HG03066 (cell line): ENCODE measurements around the gene PFKFB4.
A peak's percentile ranks its signal among the peaks of the same experiment; 100 is the strongest.

Source experiments
- ATAC-seq: cut with Tn5 transposase; IDR thresholded peaks from one replicate; pipeline ENCODE4 v1.9.1; 2021; ENCODE audit warnings: low read depth; ENCODE audit not compliant: unreplicated experiment

PFKFB4 gene

DNA sequence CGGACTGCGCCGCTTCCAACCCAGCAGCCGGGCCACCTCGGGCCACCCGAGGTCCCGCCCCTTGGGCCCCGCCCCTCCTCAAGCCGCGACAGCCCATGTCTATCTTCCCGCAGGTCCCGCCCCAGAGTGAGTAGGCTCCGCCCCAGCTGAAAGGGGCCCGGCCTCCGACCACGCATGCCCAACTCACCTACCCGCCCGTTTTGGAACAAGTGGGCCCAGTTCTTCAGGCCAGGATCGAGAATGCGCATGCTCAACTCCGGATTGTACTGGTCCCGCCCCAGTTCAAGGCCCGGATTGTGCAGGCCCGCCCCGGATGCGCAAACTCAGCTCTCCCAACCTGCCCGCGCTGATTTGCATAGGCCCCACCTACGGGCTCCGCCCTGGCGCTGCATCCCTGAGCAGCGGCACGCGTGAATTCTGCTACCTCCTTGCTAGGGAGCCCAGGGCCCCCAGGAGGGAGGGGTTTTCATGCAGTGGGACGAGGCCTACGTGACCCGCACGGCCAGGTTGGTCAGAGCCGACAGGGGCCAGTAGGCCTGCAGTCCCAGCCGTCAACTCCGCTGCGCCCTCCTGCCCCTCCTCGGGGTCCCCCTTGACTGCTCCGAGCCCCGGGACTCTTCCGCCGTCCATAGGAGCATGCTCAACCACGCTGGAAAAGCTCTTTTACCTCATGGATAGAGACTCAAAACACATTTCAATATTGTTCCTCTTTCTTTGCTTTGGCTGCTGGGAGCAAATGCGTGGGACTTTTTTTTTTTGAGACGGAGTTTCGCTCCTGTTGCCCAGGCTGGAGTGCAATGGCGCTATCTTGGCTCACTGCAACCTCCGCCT lies at the start of gene PFKFB4:
Gene PFKFB4, minus strand, starts transcription at position 8 of the 831 bp plus-strand sequence. CDS start 26 bp downstream, outside the sequence.
- ATAC-seq = peak; percentile 78

DNA sequence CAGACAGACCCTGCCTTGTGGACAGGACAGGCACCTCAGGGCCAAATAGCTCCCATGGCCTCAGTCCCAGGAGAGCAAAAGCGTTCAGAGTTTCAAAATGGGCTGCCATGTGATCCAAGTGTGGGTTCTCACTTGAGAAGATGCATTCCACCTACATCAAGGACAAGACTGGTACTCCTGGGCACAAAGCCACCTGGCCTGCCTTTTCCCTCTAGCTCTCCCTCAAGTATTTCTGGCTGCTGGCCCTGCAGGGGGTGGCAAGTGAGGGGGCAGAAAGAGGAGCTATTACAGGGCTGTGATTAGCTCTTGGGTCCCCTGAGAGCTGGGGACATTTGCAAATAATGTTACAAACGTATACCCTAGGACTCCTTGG lies 45.0 kb upstream of the PFKFB4 start:
- no peak for ATAC-seq

DNA sequence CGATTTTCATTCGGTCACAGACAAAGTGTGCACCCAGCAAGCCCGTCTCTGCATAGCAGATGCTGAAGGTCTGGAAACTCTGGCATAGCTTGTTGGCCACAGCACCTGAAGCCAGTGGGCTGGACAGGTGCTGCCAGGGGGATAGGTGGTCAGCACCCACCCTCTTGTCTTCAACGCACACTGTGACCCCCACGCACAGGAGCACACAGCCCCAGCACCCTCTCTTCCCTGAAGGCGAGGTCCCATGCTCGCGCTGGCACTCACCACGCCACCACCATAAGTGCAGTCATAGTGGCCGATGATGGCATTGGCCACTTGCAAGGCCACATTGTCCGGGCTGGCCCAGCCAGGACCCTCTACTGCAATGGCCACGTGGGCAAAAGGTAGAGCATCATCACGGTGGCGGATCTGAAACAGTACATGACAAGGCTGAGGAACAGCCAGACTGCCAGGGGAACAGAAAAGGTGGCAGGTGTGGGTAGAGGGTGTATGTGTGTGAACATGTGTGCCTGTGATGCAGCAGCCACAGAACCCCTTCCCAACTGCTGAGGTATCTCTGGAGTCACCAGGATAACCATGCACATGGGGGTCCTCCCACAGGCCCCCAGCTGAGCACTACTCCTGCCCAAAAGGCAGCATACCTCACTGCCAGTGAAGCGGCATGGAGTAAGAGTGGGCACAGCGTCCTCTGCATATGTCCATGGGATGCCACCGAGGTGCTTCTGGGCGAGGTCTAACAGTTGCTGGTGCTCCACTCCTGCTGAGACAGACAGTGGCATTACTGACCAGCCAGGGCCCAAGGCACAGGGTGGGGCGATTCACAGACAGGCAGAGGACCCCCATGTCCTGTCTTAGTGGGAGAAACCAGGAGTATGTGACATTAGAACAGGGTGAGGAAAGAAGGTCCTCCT lies 44.4 kb upstream of the PFKFB4 start:
- ATAC-seq = no peak

DNA sequence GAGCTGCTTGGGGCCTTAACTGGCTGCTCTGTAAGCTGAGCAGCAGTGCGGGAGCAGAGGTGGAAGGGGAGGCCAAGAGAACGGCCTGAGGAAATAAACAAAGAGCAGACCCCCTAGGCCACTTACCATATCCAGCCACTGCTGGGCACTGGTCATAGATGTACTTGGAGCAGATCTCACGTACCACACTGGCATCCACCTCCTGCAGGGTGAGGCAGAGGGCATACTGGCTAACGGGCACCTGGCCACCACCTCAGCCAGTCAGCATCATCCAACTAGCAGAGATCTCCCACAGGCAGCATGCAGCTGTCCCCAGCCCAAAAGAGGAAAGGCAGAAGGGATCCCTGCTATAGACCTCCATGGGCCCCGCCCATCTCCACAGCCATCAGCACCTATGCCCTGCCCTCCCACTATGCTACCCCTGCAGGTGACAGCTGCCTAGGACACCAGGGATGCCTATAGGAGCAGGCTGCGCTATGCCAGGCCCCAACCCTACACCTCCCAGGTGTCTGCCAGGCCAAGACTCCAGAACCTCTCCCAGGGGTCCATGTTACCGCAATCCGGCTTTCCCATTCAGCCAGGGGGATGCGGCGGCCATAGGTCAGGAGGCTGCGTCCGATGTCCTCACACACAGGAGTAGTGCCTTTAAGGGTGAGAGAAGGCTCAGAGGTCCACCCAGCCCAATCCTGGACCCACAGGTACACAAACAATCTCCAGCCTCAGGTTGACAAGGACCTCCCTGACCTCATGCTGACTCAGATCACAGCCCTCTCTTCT lies 43.1 kb upstream of the PFKFB4 start:
- no peak for ATAC-seq

DNA sequence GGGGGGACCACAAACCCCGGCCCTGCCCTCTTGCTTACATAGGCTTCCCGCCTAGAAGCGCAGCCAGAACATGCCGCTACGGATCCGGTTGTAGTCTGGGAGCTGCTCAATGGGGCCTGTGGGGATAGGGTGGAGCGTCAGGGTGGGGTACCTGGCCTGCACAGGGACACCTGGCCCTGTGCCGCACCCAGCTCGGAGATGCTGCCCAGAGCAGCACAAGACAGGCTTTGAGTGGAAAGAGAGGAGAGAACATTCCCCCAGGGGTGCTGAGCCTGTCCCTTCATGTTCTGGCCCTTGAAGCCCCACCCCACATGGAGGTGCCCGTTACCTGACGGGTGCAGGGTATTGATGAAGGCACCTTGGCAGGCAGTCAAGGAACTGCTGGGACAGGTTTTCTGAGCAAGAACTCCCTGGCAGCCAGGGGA lies 42.5 kb upstream of the PFKFB4 start:
- ATAC-seq = no peak

DNA sequence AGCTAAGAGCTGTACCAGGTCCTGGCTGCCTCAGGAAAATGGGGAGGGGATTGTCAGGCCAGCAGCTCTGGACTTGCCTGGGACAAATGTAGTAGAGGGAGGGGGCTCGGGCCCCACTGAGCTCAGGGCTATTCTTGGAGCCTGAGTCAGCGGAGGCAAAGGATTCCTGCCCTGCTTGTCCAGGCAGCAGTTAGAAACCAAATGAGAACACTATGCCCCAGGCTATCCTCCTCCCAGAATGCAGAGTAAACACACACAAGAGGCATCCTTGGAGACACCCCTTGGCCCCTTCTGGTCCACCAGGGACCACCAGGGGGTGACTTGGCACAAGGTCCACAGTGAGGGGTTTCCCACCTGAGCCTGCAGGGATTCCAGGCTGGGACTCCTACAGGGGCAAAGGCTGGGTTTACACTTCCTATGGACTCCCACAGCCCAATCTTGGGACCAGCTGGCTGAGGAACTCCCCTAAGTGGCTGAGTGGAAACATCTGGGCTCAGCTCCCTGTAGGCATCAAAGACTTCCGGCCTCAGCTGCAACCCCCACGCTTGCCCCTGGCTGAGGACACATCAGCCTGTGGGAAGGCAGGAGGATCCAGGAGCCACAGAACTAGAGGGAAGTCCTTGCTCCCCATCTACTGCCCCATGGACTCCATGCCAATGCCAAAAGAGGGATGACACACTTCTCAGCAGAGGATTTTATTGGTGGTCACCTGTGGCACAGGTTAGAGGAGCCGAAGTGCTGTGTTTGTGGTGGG lies 41.9 kb upstream of the PFKFB4 start:
- no peak for ATAC-seq

DNA sequence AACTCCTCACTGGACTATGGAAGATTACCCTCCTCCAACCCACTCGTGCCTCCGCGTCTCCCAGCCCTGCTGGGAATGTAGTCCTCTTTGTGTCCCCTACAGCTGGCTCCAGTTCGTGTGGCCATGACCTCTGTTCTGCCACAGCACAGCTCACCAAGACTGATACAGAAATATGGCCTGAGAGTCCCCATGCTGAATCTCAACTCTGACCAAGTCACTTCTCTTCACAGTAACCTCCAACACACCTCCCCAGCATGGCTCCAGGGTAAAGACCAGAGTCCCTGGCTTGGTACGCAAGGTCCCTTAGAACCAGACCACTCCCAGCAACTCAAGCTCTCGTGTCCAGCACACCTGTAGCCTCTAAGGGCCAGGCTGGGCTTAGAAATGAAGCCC lies 40.8 kb upstream of the PFKFB4 start:
- ATAC-seq = no peak

DNA sequence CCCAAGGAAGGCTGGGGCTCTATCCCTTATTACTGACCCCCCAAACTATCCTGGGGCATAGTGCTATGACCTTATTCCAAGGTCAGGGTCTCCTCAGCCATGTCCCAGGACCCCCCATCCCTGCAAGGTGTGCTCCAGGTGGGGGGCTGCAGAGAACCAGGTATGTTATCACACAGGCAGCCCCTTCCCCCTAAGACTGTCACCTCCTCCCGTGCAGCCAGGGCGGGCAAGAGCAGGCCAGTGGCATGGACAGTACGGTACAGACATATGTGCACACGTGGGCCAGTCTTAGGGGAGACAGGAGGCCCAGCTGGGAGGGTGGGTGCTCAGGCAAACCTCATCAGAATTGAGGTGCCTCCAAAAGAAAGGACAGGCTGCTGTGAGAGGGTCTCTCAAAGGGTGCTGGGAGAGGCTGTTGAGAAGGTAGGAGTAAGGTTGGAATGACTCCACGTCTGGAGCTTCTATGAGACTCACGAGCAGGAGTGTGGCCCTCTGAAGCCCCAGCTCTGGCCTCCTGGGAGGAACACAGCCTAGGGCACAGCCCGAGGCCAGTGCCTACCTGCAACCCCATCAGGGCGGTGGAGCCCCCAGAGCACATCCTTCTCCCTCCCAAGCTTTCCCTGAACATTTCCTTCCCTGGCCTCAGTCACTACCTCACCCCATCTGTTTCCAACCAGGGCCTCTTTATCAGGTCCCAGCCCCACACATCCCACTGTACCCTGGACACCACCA lies 40.2 kb upstream of the PFKFB4 start:
- no peak for ATAC-seq

DNA sequence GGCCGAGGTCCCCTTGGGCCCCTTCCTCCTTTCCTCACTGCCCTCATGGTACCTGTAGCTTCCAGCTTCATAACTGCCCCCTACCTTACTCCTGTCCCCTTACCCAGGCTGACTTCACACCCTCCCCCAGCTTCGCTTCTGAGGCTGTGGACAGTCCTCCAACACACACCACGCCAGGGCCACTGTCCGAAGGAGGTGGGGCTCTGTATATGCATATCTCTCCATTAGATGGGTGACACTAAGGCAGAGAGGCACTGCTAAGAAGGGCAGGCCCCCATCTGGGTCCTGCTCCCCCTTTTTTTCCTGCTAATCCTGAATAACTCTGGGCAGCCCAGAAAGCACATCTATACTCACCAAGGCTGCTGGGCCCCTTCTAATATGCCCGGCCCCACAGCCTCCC lies 39.6 kb upstream of the PFKFB4 start:
- no peak for ATAC-seq

DNA sequence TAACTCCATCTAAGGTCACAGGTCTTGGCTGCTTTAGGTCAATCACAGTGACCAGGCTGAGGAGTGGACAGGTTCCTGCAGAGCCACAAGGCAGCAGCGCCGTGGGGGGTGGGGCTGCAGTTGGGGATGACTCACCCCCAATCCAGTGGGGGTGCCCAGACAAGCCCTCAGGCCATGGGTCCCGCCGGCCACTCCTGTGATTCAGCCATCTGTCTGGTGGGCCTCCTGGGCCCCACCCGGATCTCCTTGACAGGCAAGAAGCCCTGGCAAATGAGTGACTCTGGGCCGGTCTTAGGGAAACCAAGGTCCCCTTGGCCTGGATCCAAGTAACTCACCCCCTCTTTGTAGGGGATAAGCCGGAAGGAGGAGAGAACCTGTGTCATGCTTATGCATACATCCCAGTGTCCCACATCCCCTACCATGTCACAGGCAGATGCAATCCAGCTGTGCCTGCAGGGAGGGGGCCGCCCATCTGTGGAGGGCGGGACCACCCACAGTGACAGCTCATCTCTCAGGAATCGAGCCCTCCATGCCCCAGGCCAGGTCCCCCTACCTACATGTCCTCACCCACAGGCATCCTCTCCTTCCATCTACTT lies 39.0 kb upstream of the PFKFB4 start:
- no peak for ATAC-seq

DNA sequence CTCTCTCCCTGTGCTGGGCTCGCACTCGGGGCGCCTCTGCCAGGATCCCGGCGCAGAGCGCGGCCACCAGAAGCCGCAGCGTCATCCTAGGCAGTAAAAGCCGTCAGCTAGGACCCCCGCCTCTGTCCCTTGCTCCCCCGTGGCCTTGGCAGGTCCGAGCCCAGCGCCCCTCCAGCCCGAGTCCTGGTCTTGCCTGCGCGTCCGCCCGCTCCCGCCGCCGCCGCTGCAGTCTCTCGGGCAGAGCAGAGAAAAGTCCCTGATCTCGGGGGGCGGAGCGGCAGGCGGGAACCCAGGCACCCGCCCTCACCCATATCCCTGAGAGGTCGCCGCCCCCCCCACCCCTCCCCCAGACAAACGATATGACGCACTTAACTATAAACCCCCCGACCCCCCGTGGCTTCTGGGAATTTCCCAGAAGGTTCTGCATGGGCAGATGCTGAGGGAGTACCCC lies 38.5 kb upstream of the PFKFB4 start, which contains the start of gene COL7A1:
Gene COL7A1, minus strand, starts transcription at position 255 of the 451 bp plus-strand sequence. Its CDS starts 170 bp downstream, at position 85.
- ATAC-seq = no peak

DNA sequence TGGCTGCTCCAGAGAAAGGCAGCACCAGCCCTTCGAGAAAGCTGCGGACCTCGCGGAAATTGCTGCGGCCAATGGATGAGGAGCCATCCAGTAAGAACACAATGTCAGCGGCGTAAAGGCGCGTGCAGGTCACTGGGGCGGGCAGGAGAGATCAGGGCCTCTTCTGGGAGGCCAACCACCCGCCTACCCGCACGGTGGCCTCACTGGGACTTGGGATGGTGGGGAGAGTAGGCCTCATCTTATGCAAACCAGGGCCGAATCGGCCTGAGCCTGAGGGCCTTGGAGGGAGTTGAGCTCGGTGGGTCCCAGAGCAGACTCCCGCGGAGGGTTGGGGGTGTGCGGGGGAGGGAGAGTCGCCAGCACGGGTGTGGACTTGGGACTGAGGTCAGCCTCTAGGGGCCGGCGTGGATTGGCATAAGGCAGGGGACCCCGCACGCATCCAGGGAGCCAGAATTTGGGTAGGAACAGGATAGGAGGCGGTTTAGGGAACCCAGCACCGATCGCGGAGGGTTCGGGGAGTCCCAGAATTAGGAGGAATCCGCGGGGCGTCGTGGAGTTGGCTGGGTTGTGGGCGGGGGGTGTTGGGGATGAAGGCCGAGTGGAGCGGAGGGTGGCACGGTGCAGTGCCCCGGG lies 37.9 kb upstream of the PFKFB4 start:
- no peak for ATAC-seq

DNA sequence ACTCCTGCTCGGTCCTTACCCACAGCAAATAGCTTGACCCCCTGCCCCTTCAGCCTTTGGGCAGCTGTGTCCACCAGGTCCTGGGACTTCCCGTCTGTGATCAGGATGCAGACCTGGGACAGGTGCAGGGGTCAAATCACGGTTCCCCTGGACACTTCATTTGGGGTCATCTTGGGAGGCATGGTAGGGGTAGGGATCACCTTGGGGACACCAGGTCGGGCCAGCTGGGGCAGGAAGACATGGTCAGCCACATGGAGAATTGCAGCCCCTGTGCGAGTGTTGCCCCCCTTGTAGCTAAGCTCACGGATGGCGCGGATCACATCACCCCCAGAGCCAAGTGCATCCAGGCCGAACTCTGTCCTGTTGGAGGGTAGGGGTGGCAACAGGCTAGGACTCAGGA lies 36.7 kb upstream of the PFKFB4 start:
- no peak for ATAC-seq

DNA sequence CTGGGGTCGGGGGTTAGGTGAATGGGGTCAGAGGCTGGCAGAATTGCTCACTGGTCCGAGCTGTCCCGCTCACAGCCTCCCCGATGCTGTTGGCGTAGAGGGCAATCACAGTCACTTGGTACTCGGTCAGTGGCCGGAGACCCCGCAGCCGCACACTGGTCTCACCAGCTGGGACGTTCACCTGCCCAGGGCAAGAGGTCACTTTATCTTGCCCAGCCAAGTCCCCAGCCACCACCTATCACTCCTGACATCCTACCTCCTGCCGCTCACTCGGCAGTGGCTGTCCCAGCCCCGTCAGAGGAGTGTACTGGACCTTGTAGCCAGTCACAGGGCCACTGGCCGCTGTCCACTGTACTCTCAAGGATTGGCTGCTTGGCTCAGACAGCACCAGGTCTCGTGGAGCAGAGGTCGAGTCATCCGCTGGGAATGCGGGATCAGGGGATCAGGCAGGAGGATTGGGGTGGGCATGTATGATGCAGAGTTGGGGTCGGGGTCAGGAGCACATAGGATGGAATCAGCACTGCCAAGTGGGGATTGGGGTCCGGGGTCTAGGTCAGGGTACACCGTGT lies 36.0 kb upstream of the PFKFB4 start:
- no peak for ATAC-seq

DNA sequence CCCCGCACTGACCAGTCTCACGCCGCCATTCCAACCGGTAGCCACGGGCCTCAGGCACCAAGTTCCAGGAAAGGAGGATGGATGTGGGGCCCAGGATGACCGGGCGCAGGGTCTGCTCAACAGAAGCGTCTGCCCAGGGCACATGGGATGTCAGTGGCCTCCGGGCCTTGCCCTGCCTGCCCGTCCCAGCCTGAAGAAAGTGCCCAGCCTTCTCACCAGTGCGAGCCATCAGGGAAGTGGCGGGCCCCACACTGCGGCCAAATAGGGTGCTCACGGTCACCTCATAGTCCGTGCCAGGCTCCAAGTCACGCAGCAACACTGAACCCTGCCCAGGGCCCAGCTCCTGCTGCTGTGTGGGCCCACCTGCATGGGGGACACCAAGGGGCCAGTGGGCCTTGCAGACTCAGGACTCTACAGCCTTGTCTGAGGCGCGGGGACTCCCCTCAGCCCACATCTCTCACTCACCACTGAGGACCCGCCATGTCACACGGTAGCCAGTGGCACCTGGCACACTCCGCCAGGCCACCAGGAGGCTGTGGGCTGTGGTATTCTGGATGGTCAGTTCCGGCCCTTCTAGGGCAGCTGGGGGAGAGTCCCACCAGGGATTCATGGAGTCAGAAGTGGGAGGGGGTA lies 35.4 kb upstream of the PFKFB4 start:
- no peak for ATAC-seq

DNA sequence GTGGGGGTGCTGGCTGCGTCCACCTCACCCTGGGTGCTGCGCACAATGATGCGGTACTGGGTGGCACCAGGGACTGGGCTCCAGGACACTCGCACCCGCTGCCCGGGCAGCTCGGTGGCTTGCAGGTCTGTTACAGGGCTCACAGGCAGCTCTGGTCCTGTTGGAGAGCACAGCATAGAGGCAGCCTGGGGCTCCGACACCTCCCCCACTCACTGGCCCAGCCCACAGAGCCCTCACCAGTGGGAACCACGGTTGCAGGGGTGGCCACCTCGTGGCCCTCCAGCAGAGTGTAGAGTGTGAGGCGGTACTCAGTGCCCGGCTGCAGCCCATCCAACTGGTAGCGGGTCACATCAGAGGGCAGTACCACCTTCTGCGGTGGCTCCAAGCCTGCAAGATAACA lies 34.8 kb upstream of the PFKFB4 start:
- no peak for ATAC-seq

DNA sequence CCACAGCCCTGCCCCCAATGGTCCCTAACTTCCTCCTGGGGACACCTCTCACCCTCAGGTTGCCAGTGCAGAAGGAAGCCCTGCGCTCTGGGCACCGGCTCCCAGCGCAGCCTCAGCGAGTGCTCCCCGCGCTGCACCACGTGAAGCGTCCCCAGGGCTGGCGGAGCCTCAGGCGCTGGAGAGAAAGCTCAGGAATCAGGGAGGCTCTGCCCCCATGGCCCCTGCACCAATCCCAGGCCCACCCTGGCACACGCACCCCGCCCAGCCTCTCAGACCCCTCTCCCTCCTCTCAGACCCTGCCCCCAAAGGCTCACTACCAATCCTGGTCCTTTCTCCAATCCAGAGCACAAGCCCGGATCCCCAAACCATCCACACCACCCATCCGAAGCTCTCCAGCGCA lies 31.6 kb upstream of the PFKFB4 start:
- no peak for ATAC-seq

DNA sequence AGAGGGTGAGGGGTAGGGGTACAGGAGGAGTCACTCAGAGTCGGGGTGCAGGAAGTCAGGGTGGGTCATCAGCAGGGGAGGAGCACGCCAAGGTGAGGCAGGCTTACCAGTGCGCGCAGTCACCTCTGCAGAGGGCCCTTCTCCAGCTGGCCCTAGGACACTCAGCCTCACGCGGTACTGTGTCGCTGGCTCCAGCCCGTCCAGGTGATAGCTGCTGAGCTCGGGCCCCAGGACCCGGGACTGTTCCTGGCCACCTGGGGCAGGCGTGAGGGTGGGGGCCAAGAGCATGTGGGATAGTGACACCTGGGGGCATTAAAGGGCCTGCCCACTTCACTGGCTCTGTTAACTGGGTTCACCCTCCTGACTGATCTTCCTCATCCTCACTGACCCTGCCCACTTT lies 31.1 kb upstream of the PFKFB4 start:
- no peak for ATAC-seq
